GM12801 (cell line): Measurements from ENCODE around the gene SMTN.

Source experiments
- CTCF ChIP-seq: IDR thresholded peaks from one replicate; pipeline ENCODE4 v1.5.1; 2011; ENCODE audit warnings: control low read depth; ENCODE audit not compliant: insufficient read length; ENCODE audit errors: extremely low read depth

SMTN gene

GRCh38 chr22:31062566-31063230, 18.4 kb upstream of the SMTN start:
- TF ChIP-seq CTCF, result no peak

GRCh38 chr22:31064369-31064768, 16.7 kb upstream of the SMTN start:
- no peak for TF ChIP-seq CTCF

- no peak for TF ChIP-seq CTCF
Observed at GRCh38 chr22:31068970-31069369, 12.1 kb upstream of the SMTN start.

- TF ChIP-seq CTCF, result no peak
Observed at GRCh38 chr22:31075961-31076360, 5.2 kb upstream of the SMTN start.

GRCh38 chr22:31077681-31078080, 3.4 kb upstream of the SMTN start:
- no peak for TF ChIP-seq CTCF

GRCh38 chr22:31079095-31079642, 1.9 kb upstream of the SMTN start:
- no peak for TF ChIP-seq CTCF

- no peak for TF ChIP-seq CTCF
Observed at GRCh38 chr22:31080164-31080847, 812 bp upstream of the SMTN start.
